Kidney (tissue), 14 donors: Measurements from ENCODE around the gene AHDC1. TPM values are rescaled to one million over a fixed set of nuclear protein-coding genes. Genes with fewer than 3 reads are reported as not detected.

Experiments used
- DNase-seq, 5 donors: peaks; one replicate each; pipeline ENCODE4 v3.0.0-alpha.2; 2013 to 2020
- FAIRE-seq: peaks from 2 replicates; lab custom pipeline; 2012; peaks lifted over from hg19 to GRCh38; lab: Jason Lieb, UNC
- H3K27ac ChIP-seq, 2 donors: one replicate each; pipeline ENCODE4 v1.7.0; 2013; ENCODE audit warnings: low read depth in 2 of 2, low read length in 2 of 2, inconsistent platforms in 1 of 2
- H3K27me3 ChIP-seq: one replicate; pipeline ENCODE4 v1.7.1; 2013; ENCODE audit warnings: low read length, inconsistent platforms; ENCODE audit not compliant: control insufficient read depth, insufficient read depth
- H3K36me3 ChIP-seq, 3 donors: one replicate each; pipeline versions ENCODE4 v1.7.0 to v1.7.1; 2013; ENCODE audit warnings: low read length in 3 of 3, control low read depth in 1 of 3, inconsistent platforms in 1 of 3; ENCODE audit not compliant: insufficient read depth in 3 of 3, control insufficient read depth in 2 of 3
- H3K4me1 ChIP-seq, 3 donors: one replicate each; pipeline versions ENCODE4 v1.7.0 to v1.7.1; 2013; ENCODE audit warnings: low read length in 3 of 3, inconsistent platforms in 1 of 3, low read depth in 1 of 3; ENCODE audit not compliant: control insufficient read depth in 2 of 3, insufficient read depth in 2 of 3
- H3K4me3 ChIP-seq, 3 donors: one replicate each; pipeline versions ENCODE4 v1.7.0 to v1.8.1; 2013; ENCODE audit warnings: low read length in 3 of 3, control low read depth in 1 of 3, inconsistent platforms in 1 of 3
- H3K9ac ChIP-seq, 3 donors: one replicate each; pipeline versions ENCODE4 v1.7.0 to v1.7.1; 2013; ENCODE audit warnings: low read length in 3 of 3, control low read depth in 1 of 3, inconsistent platforms in 1 of 3
- H3K9me3 ChIP-seq, 3 donors: one replicate each; pipeline versions ENCODE4 v1.7.0 to v1.7.1; 2013; ENCODE audit warnings: low read length in 3 of 3, control low read depth in 1 of 3, inconsistent platforms in 1 of 3; ENCODE audit not compliant: control insufficient read depth in 2 of 3, insufficient read depth in 1 of 3
- CTCF ChIP-seq: IDR thresholded peaks from 3 replicates; pipeline ENCODE4 v1.5.1; 2012; ENCODE audit warnings: mild to moderate bottlenecking, moderate library complexity, borderline replicate concordance; ENCODE audit not compliant: insufficient read depth; ENCODE audit errors: extremely low read depth
- intact Hi-C: fragments of 100-400 bp; cut with DNase I; formaldehyde crosslinking; loops from one replicate; pipeline ENCODE4 v1.11.1; 2022
- polyA plus RNA-seq: library from polyadenylated mRNA; stranded (reverse); fragments of 350-450 nt; fragmentation: Illumina TruSeq; extraction: RNeasy Lipid Tissue Mini Kit (QIAGEN cat#74804); gene quantifications from one replicate; pipeline ENCODE4 v1.2.3, GENCODE V29; 2014; ENCODE audit warnings: low read depth, low replicate concordance; ENCODE audit not compliant: insufficient read depth
- total RNA-seq: library from RNA; stranded (reverse); fragmentation: NEBNext Ultra II Directional; extraction: Animal tissue kit (Norgen Biotek cat#: 25700); gene quantifications from one replicate; pipeline ENCODE4 v1.2.1, GENCODE V29; 2021
- donor health status: control.
- donor health status: control.
- donor health status: control.
- donor health status: control.
- donor health status: control.
- donor health status: DM: yes; HTN: yes; CAD: no.
- donor health status: Normal renal cell carcinoma (clear cell type).

The AHDC1 gene
- total and polyA plus RNA-seq, 2 donors from 2014 or later: 8.5 to 48.2 TPM

- Histone ChIP-seq H3K27me3 (no peaks in the 10 kb centered on the region), H3K9me3 (no peaks in the 10 kb centered on the region), H3K4me1 (peaks cover 7 to 55% (median 26%) of the 10 kb centered on the region in 3 donors), H3K9ac (peak overlapping the region in 2 of 3 donors; percentile 39 to 62), H3K4me3 (no peak overlapping the region), H3K27ac (peak overlapping the region; percentile 63 to 74), H3K36me3 (peaks cover 0 to 6% (median 0%) of the 10 kb centered on the region in 3 donors)
- FAIRE-seq (no peak), DNase-seq (peak; percentile 58 to 88 (median 79))
- intact Hi-C loops: no loop called here
- TF ChIP-seq CTCF: no peak
Measured at GRCh38 chr1:27598902-27599528, 4.9 kb downstream of the AHDC1 start.

GRCh38 chr1:27598295-27598687 is 5.7 kb downstream of the AHDC1 start:
- H3K4me3 ChIP-seq: no peak overlapping the region
- peak overlapping the region in 1 of 2 donors; percentile 55 for H3K27ac ChIP-seq
- no peak for TF ChIP-seq CTCF
- peak overlapping the region in 1 of 3 donors; percentile 62 for H3K9ac ChIP-seq
- H3K27me3 ChIP-seq: no peaks in the 10 kb centered on the region
- FAIRE-seq (no peak), DNase-seq (peak in 3 of 5 donors; percentile 59 to 91 (median 67))
- H3K9me3 ChIP-seq: no peaks in the 10 kb centered on the region
- H3K4me1 ChIP-seq: peaks cover 7 to 62% (median 26%) of the 10 kb centered on the region in 3 donors
- H3K36me3 ChIP-seq: peaks cover 0 to 6% (median 0%) of the 10 kb centered on the region in 3 donors
- intact Hi-C loops: no loop called here

GRCh38 chr1:27597516-27598294 is 6.2 kb downstream of the AHDC1 start:
- no peak overlapping the region for H3K4me3 ChIP-seq
- DNase-seq (peak in 2 of 5 donors; percentile 37 to 50), FAIRE-seq (no peak)
- H3K4me1 ChIP-seq: peaks cover 7 to 64% (median 26%) of the 10 kb centered on the region in 3 donors
- H3K9me3 ChIP-seq: no peaks in the 10 kb centered on the region
- H3K27me3 ChIP-seq: no peaks in the 10 kb centered on the region
- peaks cover 0 to 6% (median 0%) of the 10 kb centered on the region in 3 donors for H3K36me3 ChIP-seq
- H3K9ac ChIP-seq: peak overlapping the region in 1 of 3 donors; percentile 40
- H3K27ac ChIP-seq: no peak overlapping the region
- no peak for TF ChIP-seq CTCF
- intact Hi-C loops: no loop called here
